ENCODE data around the gene CPED1.

- no peak for TF ChIP-seq CTCF (conservative IDR thresholded peaks at IDR 0.05; ENCODE audit: low read depth, low read length)
- TF ChIP-seq EZH2 (IDR thresholded peaks at IDR 0.05; ENCODE audit: low read length, unreplicated experiment), result no peak
- TF ChIP-seq EZH2phosphoT487 (IDR thresholded peaks at IDR 0.05; ENCODE audit: borderline replicate concordance, low read length), result no peak
Measured at GRCh38 chr7:121158665-121159064, 170.2 kb downstream of the CPED1 start.

Data from PC-3 (cell line).